Measurements from ENCODE around the gene MPG. TPM values are rescaled to one million over a fixed set of nuclear protein-coding genes. Genes with fewer than 3 reads are reported as not detected.

The MPG gene
- total RNA-seq, 1 donor from 2014 or later = 72.0 TPM

DNA sequence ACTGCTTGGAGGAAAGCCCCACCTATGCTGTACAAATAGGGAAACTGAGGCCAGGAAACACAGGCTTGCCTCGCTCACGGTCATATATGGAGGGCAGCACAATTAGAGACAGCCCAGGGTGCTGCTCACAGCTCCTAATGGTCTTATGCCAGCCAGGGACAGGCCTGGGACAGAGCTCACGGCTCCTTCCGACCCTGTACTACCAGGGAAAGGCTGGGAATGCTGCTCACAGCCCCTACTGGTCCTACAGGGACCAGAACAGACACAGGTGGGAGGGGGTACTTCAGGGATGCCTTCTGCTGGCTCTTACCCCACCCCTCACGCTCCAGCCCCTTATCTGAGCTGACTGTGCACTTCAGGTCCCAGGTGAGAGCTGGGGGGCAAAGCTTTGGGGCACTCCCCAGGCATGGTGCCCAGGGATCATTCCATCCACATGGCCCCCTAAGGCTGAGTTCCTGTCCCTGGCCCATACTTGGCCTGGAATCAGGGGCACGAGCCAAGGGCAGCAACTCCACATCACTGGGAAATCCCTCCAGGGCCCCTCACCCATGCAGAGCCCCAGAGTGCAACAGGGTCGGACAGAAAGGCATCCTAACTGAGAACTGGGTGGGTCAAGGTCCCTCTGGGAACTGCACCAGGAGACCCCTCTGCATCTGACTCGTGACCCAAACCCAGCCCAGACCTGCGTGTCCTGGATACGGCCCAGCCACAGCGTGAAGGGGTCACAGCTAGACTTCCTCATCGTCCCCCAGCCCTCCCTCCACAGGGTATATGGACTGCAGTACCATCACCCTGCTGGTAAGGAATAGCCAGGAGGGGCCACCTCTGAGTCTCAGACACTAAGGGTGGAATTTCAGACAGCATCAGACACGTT is 11.5 kb upstream of the MPG start:
- Histone ChIP-seq H3K4me3 (ENCODE audit: low read length in 3 of 3) (no peak overlapping the region), H3K4me1 (ENCODE audit: control insufficient read depth in 3 of 3, insufficient read depth in 3 of 3, low read length in 3 of 3) (peaks cover 66 to 86% (median 86%) of the 10 kb centered on the region in 3 donors), H3K9ac (ENCODE audit: low read depth in 1 of 3, low read length in 3 of 3) (peak overlapping the region in 2 of 3 donors; percentile 50 to 59)

DNA sequence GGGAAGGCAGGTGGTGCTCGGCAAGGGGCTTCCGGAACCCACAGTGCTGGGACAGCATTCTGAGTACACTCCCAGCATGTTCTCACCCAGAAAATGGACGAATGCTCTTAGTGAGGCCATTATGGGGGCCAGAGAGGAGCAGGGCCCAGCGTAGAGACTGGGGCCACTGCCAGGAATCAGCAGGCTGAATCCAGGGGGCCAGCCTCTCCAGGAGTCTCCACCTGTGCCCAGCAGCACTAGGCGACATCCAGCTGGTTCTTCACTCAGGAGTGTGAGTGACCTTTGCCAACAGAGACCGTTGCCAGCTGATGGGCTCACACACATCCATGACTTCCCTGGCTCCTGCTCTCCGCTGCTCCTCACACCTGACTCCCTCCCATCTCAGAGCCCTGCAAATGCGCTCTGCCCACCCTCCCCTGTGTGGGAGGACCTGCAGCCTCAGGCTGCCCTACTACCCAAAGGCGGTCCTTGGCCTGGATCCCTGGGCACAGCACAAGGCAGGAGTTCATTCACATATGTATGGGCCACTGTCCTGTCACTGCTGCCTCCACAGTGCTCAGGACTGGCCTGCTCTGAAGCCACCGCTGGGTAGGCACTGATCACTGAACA is 10.7 kb upstream of the MPG start:
- H3K27me3 ChIP-seq (ENCODE audit: control insufficient read depth in 3 of 3, insufficient read depth in 3 of 3, low read length in 3 of 3) = no peaks in the 10 kb centered on the region
- H3K36me3 ChIP-seq (ENCODE audit: control insufficient read depth in 3 of 3, insufficient read depth in 3 of 3, low read length in 3 of 3) = peaks cover 20 to 25% (median 21%) of the 10 kb centered on the region in 3 donors
- H3K4me3 ChIP-seq (ENCODE audit: low read length in 3 of 3) = peak overlapping the region in 1 of 3 donors; percentile 22
- H3K9me3 ChIP-seq (ENCODE audit: control insufficient read depth in 3 of 3, low read length in 3 of 3) = no peaks in the 10 kb centered on the region
- peaks cover 69 to 90% (median 89%) of the 10 kb centered on the region in 3 donors for H3K4me1 ChIP-seq (ENCODE audit: control insufficient read depth in 3 of 3, insufficient read depth in 3 of 3, low read length in 3 of 3)
- no peak overlapping the region for H3K27ac ChIP-seq (ENCODE audit: low read depth, low read length)
- peak overlapping the region; percentile 28 to 59 (median 50) for H3K9ac ChIP-seq (ENCODE audit: low read depth in 1 of 3, low read length in 3 of 3)

More for the DNA sequence above, 11.5 kb upstream of the MPG start:
- Histone ChIP-seq H3K27me3 (ENCODE audit: control insufficient read depth in 3 of 3, insufficient read depth in 3 of 3, low read length in 3 of 3) (no peaks in the 10 kb centered on the region), H3K9me3 (ENCODE audit: control insufficient read depth in 3 of 3, low read length in 3 of 3) (no peaks in the 10 kb centered on the region), H3K27ac (ENCODE audit: low read depth, low read length) (no peak overlapping the region), H3K36me3 (ENCODE audit: control insufficient read depth in 3 of 3, insufficient read depth in 3 of 3, low read length in 3 of 3) (peaks cover 24 to 31% (median 26%) of the 10 kb centered on the region in 3 donors)

DNA sequence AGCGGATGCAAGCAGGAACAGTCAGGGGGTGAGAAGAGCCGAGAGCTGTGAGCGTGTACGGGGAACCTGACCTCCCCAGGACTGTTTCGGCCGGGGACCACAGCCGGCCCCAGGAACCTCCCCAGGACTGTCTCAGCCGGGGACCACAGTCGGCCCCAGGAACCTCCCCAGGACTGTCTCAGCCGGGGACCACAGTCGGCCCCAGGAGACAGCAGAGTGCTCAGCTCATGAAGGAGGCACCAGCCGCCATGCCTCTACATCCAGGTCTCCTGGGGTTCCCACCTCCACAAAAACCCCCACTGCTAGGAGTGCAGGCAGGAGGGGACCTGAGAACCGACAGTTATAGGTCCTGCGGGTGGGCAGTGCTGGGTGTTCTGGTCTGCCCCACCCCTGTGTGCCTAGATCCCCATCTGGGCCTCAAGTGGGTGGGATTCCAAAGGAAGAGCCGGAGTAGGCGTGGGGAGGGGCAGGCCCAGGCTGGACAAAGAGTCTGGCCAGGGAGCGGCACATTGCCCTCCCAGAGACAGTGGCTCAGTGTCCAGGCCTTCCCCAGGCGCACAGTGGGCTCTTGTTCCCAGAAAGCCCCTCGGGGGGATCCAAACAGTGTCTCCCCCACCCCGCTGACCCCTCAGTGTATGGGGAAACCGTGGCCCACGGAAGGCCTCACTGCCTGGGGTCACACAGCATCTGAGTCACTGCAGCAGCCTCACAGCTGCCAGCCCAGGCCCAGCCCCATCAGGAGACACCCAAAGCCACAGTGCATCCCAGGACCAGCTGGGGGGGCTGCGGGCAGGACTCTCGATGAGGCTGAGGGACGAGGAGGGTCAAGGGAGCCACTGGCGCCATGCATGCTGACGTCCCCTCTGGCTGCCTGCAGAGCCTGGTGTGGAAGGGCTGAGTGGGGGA is 9.9 kb upstream of the MPG start:
- H3K36me3 ChIP-seq (ENCODE audit: control insufficient read depth in 3 of 3, insufficient read depth in 3 of 3, low read length in 3 of 3) = peaks cover 11 to 18% (median 13%) of the 10 kb centered on the region in 3 donors
- H3K4me1 ChIP-seq (ENCODE audit: control insufficient read depth in 3 of 3, insufficient read depth in 3 of 3, low read length in 3 of 3) = peaks cover 73 to 94% (median 92%) of the 10 kb centered on the region in 3 donors

DNA sequence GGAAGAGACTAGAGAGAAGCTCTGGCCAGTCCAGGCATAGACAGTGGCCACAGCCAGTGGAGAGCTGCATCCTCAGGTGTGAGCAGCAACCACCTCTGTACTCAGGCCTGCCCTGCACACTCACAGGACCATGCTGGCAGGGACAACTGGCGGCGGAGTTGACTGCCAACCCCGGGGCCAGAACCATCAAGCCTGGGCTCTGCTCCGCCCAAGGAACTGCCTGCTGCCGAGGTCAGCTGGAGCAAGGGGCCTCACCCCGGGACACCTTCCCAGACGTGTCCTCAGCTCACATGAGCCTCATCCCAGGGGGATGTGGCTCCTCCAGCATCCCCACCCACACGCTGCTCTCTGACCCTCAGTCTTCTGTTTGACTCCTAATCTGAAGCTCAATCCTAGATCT is 8.8 kb upstream of the MPG start:
- peak overlapping the region in 2 of 3 donors; percentile 16 to 27 for H3K9ac ChIP-seq (ENCODE audit: low read depth in 1 of 3, low read length in 3 of 3)
- no peak overlapping the region for H3K27ac ChIP-seq (ENCODE audit: low read depth, low read length)

More for the DNA sequence above, 9.9 kb upstream of the MPG start:
- H3K27ac ChIP-seq (ENCODE audit: low read depth, low read length) = no peak overlapping the region
- H3K4me3 ChIP-seq (ENCODE audit: low read length in 3 of 3) = peak overlapping the region in 1 of 3 donors; percentile 14
- H3K27me3 ChIP-seq (ENCODE audit: control insufficient read depth in 3 of 3, insufficient read depth in 3 of 3, low read length in 3 of 3) = no peaks in the 10 kb centered on the region
- H3K9me3 ChIP-seq (ENCODE audit: control insufficient read depth in 3 of 3, low read length in 3 of 3) = no peaks in the 10 kb centered on the region
- H3K9ac ChIP-seq (ENCODE audit: low read depth in 1 of 3, low read length in 3 of 3) = peak overlapping the region in 2 of 3 donors; percentile 32 to 50

DNA sequence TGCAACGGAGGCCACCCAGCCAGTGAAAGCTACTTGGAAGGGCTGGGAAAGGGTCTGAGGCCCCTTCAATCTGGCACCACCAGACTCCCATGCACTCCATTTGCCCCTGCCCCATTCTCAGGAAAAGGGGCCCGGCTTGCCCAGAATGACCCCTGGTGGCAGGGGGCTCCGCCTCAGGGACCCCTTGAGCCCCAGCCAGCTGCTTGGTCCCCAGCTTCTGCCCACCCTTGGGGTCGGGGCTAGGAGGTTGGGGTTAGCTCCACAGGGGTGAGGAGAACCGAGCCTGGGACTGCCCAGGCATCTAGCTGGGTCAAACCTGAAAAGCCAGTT is 6.8 kb upstream of the MPG start:
- Histone ChIP-seq H3K4me3 (ENCODE audit: low read length in 3 of 3) (peak overlapping the region; percentile 71 to 81 (median 78)), H3K27ac (ENCODE audit: low read depth, low read length) (peak overlapping the region; percentile 84), H3K9ac (ENCODE audit: low read depth in 1 of 3, low read length in 3 of 3) (peak overlapping the region; percentile 81 to 87 (median 85)), H3K27me3 (ENCODE audit: control insufficient read depth in 3 of 3, insufficient read depth in 3 of 3, low read length in 3 of 3) (no peaks in the 10 kb centered on the region), H3K9me3 (ENCODE audit: control insufficient read depth in 3 of 3, low read length in 3 of 3) (no peaks in the 10 kb centered on the region), H3K4me1 (ENCODE audit: control insufficient read depth in 3 of 3, insufficient read depth in 3 of 3, low read length in 3 of 3) (peaks cover 84 to 91% (median 88%) of the 10 kb centered on the region in 3 donors), H3K36me3 (ENCODE audit: control insufficient read depth in 3 of 3, insufficient read depth in 3 of 3, low read length in 3 of 3) (no peaks in the 10 kb centered on the region)

More for the DNA sequence above, 8.8 kb upstream of the MPG start:
- Histone ChIP-seq H3K36me3 (ENCODE audit: control insufficient read depth in 3 of 3, insufficient read depth in 3 of 3, low read length in 3 of 3) (peaks cover 6 to 8% (median 8%) of the 10 kb centered on the region in 3 donors), H3K27me3 (ENCODE audit: control insufficient read depth in 3 of 3, insufficient read depth in 3 of 3, low read length in 3 of 3) (no peaks in the 10 kb centered on the region), H3K9me3 (ENCODE audit: control insufficient read depth in 3 of 3, low read length in 3 of 3) (no peaks in the 10 kb centered on the region), H3K4me3 (ENCODE audit: low read length in 3 of 3) (no peak overlapping the region), H3K4me1 (ENCODE audit: control insufficient read depth in 3 of 3, insufficient read depth in 3 of 3, low read length in 3 of 3) (peaks cover 77 to 94% (median 92%) of the 10 kb centered on the region in 3 donors)

DNA sequence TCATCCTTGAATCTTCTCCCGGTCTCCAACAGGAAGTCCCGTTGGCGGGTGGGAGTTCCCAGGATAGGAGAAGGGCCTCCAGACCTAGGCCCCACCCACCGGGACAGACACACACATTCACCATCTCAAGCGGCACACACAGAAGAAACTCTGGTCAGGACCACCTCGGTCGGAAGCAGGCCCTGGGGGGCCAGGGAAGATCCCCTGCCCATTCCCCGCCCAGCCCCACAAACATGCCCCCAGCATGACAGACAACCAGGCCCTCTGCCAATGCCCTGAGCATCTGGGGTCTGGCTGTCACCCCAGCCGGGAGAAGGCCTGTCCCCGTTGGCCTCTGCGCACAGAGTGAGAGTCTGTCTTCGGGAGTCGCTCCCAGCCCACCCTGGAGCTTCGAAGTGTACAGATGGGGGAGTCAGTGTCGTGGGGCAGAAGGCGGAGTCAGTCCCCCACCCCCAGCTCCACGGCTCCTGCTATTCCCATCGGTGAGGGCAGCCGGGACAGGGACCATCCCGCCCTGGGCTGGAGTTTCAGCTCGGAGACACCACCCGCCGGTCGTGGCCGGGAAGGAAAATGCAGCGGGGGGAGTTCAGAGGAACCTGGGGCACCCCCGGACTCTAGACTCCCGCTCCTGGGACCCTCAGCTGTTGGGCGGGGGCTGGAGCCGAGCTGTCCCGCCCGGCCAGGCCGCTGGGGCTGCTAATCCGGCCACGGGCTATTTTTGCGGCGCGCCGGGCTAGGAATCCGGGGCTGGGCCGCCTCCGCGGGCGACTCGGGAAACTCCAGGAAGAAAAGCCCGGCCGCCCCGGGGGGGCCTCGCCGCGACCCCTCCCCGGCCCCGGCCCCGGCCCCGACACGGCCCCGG is 6.3 kb upstream of the MPG start:
- Histone ChIP-seq H3K27me3 (ENCODE audit: control insufficient read depth in 3 of 3, insufficient read depth in 3 of 3, low read length in 3 of 3) (no peaks in the 10 kb centered on the region), H3K9me3 (ENCODE audit: control insufficient read depth in 3 of 3, low read length in 3 of 3) (no peaks in the 10 kb centered on the region), H3K4me1 (ENCODE audit: control insufficient read depth in 3 of 3, insufficient read depth in 3 of 3, low read length in 3 of 3) (peaks cover 84 to 91% (median 88%) of the 10 kb centered on the region in 3 donors), H3K36me3 (ENCODE audit: control insufficient read depth in 3 of 3, insufficient read depth in 3 of 3, low read length in 3 of 3) (no peaks in the 10 kb centered on the region), H3K27ac (ENCODE audit: low read depth, low read length) (peak overlapping the region; percentile 84), H3K9ac (ENCODE audit: low read depth in 1 of 3, low read length in 3 of 3) (peak overlapping the region; percentile 81 to 87 (median 85)), H3K4me3 (ENCODE audit: low read length in 3 of 3) (peak overlapping the region; percentile 71 to 81 (median 78))

DNA sequence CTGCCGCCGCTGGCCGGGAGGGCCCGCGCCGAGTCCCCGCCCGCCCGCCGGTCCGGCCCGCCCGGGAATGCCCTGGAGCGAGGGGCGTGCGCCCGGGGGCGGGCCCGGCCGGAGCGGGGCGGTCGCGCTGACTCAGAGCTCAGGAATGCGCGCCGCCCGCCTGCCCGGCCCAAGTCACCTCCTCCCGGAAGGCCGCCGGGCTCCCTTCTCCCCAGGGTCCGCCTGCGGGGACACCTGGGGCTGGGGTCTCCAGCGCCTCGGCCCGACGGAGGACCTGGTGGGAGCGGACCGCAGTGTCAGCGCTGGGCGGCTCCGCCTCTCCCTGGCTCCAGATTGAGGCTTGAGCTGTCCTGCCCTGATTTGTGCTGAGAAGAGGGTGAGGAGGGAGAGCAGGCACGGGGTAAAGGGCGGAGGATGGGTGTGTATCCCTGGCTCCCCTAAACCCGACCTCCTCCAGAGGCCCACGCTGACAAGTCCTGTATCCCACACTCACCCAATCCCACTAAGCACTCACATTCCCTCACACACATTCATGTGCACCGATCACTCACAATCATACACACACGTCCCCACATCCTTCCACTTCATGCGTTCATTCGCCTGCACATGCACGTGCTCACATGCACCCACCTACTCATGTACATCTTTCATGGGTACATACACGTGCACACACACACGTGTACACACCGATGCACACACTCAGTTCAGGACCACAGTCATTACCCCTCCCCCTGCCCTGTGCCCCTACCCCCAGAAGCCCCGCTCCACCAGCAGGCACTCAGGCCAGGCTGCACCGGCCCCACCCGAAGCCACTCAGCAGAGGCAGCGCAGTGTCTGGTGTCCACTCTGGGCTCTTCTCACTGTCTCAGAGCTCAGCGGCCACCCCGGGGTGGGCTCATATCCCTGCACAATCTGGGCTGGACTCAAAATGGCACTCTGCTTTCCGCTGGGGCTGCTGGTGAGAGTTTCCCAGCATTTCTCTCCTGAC is 5.2 kb upstream of the MPG start, which contains the start of gene RHBDF1:
Gene RHBDF1, minus strand, starts transcription at position 71 of the 988 bp plus-strand sequence. CDS start 7,616 bp downstream, outside the sequence.
- peak within 1 kb of the TSS; percentile 71 to 81 (median 78) for H3K4me3 ChIP-seq (ENCODE audit: low read length in 3 of 3)
- H3K9me3 ChIP-seq (ENCODE audit: control insufficient read depth in 3 of 3, low read length in 3 of 3) = no peaks in the 10 kb centered on the region
- H3K9ac ChIP-seq (ENCODE audit: low read depth in 1 of 3, low read length in 3 of 3) = peak within 1 kb of the TSS; percentile 81 to 87 (median 85)
- H3K27me3 ChIP-seq (ENCODE audit: control insufficient read depth in 3 of 3, insufficient read depth in 3 of 3, low read length in 3 of 3) = no peaks in the 10 kb centered on the region
- H3K27ac ChIP-seq (ENCODE audit: low read depth, low read length) = peak within 1 kb of the TSS; percentile 84
- H3K4me1 ChIP-seq (ENCODE audit: control insufficient read depth in 3 of 3, insufficient read depth in 3 of 3, low read length in 3 of 3) = peaks cover 83 to 87% (median 87%) of the 10 kb centered on the region in 3 donors
- H3K36me3 ChIP-seq (ENCODE audit: control insufficient read depth in 3 of 3, insufficient read depth in 3 of 3, low read length in 3 of 3) = no peaks in the 10 kb centered on the region

DNA sequence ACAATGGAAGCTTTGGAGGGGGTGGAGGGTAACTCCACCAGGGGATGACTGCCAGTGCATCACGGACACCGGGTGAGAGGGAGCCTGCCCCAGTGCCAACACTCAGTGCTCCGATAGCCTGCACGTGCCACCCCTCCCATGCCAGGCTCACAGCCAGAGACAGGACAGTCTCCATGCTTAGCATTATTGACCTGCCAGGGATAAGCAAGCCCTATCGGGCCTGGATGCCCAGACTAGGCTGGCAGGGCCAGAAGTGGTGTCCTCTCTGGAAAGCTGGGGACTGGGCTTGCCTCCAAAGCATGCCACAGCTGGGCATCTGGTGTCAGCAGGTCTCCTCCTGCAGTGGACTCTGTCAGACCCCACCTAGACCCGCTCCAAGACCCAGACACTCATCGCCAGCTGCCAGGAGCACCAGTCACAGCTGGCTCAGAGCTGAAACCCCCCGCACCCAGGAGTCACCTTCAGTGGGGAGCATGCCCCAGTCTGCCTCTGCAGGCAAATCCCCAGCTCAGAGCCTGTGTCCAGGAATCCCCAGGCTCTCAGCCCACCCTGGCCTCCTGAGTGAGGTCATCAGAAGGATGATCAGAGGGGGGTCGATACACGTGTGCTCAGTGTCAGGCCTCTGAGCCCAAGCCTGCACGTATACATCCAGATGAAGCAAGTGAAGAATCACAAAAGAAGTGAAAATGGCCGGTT is 3.8 kb upstream of the MPG start:
- peaks cover 78 to 83% (median 81%) of the 10 kb centered on the region in 3 donors for H3K4me1 ChIP-seq (ENCODE audit: control insufficient read depth in 3 of 3, insufficient read depth in 3 of 3, low read length in 3 of 3)
- H3K36me3 ChIP-seq (ENCODE audit: control insufficient read depth in 3 of 3, insufficient read depth in 3 of 3, low read length in 3 of 3) = peaks cover 0 to under 1% (median 0%) of the 10 kb centered on the region in 3 donors
- no peak overlapping the region for H3K4me3 ChIP-seq (ENCODE audit: low read length in 3 of 3)
- no peaks in the 10 kb centered on the region for H3K27me3 ChIP-seq (ENCODE audit: control insufficient read depth in 3 of 3, insufficient read depth in 3 of 3, low read length in 3 of 3)
- no peak overlapping the region for H3K27ac ChIP-seq (ENCODE audit: low read depth, low read length)
- H3K9ac ChIP-seq (ENCODE audit: low read depth in 1 of 3, low read length in 3 of 3) = peak overlapping the region in 2 of 3 donors; percentile 14 to 64
- no peaks in the 10 kb centered on the region for H3K9me3 ChIP-seq (ENCODE audit: control insufficient read depth in 3 of 3, low read length in 3 of 3)
